ENCODE results near the gene APOBEC3F.

Gene APOBEC3F

DNA sequence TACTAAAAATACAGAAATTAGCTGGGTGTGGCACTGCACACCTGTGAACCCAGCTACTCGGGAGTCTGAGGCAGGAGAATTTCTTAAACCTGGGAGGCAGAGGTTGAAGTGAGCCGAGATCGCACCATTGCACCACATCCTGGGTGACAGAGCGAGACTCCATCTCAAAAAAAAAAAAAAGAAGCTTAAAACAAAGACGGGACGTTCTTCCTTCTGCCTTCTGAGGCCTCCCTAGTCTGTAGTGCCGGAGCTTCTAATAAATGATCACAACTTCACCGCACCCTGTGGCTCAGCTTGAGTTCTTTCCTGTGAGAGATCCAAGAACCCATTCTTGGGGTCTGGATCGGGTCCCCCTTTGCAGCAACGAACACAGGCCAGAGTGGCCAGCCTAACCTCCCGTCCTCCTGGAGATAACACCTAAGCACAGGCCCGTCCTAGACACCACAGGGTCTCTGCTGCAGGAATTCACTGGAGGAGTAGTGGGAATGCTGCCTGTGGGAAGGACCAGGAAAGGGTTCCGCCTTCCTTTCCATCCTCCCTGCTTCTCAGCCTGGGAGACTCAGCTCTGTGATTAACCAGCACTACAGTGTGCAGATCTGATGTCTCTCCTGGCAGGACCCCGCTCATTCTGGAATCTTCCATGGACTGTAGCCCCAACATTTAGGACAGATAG lies 54.2 kb downstream of the APOBEC3F start:
- no peak for DNase-seq (ENCODE audit: low spot score)

DNA sequence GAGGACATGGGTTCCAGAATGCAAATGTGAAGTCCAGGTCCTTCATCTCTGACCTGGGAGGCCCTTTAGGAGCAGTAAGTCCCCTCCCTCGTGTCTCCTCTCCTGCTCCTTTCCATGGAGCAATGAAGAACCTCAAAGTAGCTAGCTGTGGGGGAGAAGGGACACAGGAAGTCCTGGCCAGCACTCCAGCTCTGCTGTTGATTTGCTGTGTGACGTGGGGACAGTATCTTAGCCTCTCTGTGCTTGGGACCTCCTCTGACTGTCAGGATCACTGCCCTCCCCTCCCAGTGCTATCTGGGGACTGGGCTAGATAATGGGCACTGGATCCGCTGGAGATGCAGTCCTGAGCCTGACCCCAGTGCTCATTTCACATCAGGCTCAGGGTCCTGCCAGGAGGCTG lies 55.3 kb downstream of the APOBEC3F start:
- no peak for DNase-seq (ENCODE audit: low spot score)

DNA sequence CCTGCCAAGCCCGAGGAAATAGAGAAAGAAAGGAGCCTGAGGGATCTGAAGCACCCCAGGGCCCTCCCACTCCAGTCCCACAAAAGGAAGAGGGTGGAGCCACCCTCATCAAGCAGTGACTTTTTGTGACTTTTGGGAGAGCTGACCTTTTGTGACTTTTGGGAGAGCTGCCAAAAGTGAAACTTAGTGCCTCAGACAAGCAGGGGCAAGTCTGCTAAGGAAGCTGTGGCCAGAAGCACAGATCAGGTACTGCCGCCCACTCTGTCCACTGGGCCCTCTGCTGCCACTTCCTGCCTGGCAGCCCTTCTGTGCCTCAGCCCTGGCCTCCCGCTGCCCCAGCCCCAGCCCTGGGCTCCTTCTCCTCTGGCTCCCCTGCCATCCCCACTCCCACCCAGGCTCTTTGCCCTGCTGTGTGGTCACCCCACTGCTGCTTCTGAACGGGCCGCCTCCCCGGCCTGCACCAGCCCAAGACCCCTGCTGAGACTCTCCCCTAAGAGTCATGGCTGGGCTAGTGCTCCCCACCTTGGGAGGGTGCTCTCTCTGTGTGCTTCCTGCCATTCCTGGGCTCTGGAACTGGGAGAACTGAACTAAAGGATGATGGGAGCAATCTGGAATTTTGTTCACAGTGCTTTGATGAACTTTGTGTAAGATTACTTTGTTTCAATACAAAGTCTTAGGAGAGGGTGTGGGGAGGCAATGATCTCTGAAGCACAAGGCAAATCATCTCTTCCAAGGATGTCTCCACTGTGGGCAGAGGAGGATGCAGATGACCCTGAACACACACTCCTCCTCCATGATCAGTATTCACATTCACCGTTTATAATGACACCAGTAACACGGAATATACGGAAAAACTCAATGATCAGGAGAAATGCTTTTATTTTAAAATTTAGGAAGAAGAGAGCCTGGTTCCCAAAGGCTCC lies 56.7 kb downstream of the APOBEC3F start, which contains the start of gene APOBEC3H:
TSS of gene APOBEC3H (plus strand) at position 147 of the 923 bp plus-strand sequence. CDS start 3,035 bp downstream, outside the sequence.
- peak; percentile 22 for DNase-seq (ENCODE audit: low spot score)

DNA sequence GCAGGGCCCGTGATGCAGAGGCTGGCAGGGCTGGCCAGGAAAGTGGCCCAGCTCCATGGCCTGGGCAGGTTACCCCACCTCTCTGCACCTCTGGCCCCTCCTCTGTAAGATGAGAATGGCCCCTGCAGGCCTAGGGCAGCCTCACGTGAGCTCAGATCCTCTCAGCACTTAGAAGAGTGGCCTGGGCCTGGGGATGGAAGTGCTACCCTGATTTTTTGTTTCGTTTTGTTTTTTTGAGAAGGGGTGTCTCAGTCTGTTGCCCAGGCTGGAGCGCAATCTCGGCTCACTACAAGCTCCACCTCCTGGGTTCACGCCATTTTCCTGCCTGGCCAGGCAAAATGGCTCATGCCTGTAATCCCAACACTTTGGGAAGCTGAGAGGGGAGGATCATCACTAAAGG lies 57.4 kb downstream of the APOBEC3F start:
- no peak for DNase-seq (ENCODE audit: low spot score)

DNA sequence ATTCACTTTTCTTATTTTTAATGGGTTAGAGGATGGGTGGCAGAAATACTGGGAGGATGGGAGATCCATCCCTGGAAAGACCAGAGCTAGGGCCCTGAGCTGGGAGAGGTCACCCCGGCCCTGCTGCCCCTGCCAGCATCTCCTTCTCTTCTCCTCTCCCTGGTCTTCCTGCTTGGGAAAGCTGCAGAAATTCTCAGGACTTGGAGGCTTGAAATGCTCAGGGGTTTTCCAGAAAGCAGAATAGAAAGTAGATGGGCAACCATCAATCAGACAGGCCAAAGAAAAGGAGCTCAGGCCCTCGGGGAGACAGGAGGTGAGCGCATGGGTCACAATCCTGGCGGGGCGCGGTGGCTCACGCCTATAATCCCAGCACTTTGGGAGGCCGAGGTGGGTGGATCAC lies 57.9 kb downstream of the APOBEC3F start:
- no peak for DNase-seq (ENCODE audit: low spot score)

DNA sequence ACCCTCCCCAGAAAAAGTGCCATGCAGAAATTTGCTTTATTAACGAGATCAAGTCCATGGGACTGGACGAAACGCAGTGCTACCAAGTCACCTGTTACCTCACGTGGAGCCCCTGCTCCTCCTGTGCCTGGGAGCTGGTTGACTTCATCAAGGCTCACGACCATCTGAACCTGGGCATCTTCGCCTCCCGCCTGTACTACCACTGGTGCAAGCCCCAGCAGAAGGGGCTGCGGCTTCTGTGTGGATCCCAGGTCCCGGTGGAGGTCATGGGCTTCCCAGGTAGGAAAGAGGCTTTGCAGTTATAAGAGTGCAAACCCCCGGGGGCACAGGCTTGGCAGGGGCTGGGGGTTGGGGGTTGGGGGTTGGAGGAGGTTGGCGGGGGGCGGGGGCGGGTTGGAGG lies 60.6 kb downstream of the APOBEC3F start:
- DNase-seq (ENCODE audit: low spot score): no peak

DNA sequence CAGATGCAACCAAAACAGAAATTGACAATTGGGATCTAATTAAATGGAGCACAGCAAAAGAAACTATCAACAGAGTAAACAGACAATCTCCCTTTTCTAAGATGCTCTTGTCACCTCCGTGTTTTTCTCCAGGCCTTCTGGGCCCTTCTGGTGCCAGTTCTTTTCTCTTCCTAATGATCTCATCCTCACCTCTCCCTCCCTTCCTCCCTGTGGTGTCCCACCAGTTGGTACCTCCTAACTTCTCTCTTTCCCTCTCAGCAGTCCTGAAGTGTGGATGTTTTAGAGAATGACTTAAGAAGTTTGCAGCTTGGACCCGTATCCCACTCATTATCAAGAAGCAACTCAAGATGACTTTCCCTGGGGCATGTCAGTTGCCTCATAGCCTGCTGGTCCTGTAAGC lies 62.8 kb downstream of the APOBEC3F start:
- DNase-seq (ENCODE audit: low spot score): no peak
